NCI-H82 (cell line): ENCODE measurements around the gene LRRIQ1.
A peak's percentile ranks its signal among the peaks of the same experiment; 100 is the strongest.
"Not testable (repeated sequence)": the region's sequence is repeated elsewhere in the genome, so short reads cannot be mapped to it uniquely, and the experiment has no call there.

Source experiments
- DNase-seq: peaks from one replicate; lab custom pipeline; 2025; lab: John Stamatoyannopoulos, UW

LRRIQ1 gene

DNA sequence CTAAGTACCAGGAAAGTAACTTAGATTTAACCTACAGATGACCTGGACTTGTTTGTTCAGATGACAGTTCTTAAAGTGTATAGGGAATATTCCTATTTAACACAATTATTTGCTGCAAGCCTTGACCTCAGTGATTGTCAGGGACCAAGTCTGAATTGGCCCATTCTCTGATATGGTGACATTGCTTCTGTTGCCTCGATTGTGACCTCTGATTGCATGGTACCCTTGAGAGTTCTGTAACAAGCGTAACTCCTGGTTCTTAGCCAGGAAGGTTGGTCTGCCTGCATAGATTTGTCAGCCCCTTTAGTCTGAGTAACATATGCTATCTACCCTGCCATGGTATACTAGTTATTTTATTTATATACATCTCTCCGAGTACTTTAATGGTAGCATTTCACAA is 150.1 kb downstream of the LRRIQ1 start:
- DNase-seq, result peak; percentile 46

DNA sequence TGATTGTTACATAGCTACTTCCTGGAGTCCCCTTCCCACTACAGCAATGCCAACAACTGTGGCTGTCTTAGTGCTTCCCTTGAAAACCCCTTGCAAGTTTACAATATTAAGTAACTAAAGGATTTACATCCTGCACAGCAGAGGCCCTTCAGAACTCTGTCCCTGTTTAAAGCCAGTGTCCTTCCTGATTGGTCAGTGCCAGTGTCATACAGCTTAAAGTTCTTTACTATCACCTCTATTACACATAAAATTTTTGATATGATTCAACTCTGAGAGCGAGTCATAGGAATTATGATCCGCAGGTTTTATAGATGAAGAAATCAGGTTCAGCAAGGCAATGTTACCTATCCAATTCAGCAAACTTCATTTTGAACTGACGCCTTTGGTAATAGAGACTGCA is 152.5 kb downstream of the LRRIQ1 start:
- DNase-seq, result no peak

DNA sequence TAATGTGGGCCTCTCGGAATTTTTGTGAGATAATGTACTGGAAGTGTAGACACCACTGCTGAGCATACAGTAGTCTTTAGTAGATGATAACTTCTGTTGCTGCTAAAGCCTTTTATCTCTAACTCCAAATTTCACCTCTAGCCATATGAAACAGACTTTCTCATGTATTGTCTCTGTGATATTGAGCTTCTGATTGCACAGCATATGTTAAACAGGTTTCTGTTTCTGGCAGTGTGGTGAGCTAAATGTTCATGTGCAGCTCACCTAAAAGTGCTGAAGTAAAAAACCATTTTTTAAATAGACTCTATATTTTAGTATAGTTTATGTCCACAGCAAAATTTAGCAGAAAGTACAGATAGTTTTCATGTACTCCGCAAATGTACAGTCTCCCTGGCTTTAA is 154.6 kb downstream of the LRRIQ1 start:
- no peak for DNase-seq

DNA sequence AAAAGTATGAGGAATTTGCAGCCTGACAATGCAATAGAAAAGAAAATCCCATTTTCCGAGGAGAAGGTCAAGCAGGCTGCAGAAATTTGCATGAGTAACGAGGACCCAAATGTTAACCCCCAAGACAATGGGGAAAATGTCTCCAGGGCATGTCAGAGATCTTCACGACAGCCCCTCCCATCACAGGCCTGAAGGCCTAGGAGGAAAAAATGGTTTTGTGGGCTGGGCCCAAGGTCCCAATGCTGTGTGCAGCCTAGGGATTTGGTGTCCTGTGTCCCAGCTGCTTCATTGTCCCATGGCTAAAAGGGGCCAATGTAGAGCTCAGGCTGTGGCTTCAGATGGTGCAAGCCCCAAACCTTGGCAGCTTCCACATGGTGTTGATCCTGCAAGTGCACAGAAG is 167.7 kb downstream of the LRRIQ1 start:
- not testable (repeated sequence) for DNase-seq

DNA sequence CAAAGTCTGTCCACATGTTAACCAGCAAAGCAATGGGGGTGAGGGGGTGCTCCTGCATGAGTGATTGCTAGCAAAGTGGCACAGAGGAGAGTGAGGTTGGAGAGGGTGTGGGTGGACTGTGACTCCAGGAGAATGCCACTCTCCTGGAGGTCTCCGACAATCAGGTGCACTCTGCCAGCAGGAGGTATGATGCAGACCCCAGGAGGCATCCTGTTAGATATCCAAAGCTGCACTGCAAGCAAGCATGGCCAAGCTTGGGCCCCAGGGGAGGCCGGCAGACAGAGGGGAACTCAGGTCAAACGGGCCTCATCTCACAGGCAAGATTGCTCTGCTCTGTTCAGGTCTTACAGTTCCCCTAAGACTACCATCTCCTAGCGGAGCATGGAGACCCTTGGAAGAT is 170.4 kb downstream of the LRRIQ1 start:
- no peak for DNase-seq

DNA sequence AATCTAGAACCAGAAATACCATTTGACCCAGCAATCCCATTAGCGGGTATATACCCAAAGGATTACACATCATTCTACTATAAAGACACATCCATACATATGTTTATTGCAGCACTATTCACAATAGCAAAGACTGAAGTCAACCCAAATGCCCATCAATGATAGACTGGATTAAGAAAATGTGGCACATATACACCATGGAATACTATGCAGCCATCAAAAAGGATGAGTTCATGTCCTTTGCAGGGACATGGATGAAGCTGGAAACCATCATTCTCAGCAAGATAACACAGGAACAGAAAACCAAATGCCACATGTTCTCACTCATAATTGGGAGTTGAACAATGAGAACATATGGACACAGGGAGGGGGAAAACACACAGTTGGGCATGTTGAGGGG is 188.2 kb downstream of the LRRIQ1 start:
- not testable (repeated sequence) for DNase-seq

DNA sequence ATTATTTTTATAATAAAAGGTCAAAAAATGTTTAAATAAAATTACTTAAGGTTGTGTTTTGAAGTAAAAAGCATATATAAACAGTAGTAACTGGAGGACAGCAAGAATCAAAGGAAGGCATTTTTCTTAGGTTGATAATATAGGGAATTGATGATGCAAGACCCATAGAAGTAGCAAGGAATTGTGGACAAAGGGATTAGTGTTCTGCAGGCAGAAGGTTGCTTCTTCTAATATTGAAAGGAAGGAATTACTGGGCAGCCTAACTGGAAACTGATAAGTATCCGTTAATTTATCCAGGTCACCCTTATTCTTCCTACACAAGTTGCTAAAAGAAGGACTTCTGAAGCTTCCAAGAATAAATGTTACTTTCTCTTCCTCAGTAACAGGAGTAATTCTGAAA is 189.3 kb downstream of the LRRIQ1 start:
- DNase-seq, result no peak

DNA sequence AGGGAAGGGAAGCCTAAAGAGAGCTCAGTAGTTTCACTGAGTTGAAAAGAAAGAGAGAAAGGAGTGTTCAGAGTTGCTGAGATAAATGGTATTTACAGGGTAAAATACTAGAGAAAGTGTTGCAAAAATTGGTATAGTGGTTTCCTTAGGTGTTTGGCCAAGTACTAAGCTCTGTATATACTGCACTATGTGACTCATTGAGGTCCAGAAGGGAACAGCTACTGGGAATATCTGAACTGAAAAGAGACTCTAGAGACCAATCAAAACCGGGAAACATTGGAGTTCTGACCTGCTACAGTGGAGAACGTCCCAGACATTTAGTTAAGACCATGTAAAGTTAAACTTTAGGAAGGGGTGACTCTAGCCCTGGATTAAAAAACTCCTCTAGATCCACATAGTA is 201.2 kb downstream of the LRRIQ1 start:
- no peak for DNase-seq

DNA sequence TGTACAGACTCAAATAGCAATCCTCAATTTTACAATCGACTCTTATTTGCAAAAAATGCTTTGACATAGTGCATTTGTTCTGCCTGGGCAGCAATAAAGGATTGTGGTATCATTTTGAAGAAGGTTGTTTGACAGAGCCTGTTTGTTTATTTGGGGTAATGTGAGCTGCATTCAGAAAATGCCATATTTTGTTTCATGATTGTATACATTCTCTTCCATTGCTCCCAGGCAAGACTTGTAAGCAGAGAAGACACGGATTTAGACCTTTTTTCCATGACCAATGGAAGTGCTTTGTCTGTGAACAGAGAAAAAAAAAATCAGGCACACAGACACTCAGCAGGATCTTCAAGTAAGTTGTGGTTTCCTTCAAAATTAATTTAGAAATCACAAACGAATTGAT is 208.4 kb downstream of the LRRIQ1 start:
- DNase-seq, result no peak

DNA sequence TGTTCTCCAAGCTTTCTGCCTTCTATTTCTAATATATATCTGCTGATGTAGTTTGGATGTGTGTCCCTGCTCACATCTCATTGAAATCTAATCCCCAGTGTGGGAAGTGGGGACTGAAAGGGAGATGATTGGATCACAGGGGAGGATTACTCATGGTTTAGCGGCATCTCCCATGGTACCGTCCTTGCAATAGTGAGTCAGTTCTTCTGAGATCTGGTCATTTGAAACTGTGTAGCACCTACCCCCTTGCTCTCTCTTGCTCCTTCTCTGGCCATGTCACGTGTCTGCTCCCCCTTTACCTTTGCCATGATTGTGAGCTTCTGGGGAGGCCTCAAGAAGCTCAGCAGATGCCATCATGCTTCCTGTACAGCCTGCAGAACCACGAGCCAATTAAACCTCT is 217.7 kb downstream of the LRRIQ1 start:
- DNase-seq, result peak; percentile 67

DNA sequence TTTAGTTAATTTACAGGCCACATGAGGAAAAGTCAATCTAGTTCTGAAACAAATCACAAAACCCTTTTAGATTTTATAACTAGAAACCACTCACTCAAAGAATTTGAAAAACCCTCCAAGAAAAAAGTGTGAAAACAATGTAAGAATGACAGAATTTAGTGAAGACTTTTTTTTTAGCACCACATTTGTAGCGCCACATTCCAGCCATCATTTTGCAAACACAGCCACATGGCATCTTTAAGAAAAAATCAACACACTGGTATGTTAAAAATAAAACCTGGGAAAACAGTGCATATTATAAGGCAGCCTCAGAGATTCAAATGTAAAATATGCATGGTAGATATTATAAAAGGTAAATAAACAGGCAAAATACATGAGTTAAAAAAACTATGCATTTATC is 221.5 kb downstream of the LRRIQ1 start:
- DNase-seq, result no peak

DNA sequence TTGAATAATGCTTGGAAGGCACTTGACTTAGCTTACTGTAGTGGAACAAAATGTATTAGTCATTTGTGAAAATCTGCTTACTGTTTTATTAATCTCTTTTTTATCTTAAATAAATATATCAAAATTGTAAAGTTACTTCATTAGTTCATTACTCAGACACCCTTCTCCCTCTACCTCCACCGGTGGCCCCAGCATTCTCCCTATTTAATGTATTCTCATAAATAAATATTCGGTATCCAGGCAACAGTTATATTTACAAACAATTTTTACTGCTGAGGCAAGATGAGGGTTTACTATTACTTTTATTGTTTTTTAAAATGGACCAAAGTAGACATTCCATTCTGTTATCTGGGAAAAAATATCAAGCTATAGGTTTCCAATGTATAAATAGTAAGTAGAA is 224.3 kb downstream of the LRRIQ1 start:
- DNase-seq, result no peak

DNA sequence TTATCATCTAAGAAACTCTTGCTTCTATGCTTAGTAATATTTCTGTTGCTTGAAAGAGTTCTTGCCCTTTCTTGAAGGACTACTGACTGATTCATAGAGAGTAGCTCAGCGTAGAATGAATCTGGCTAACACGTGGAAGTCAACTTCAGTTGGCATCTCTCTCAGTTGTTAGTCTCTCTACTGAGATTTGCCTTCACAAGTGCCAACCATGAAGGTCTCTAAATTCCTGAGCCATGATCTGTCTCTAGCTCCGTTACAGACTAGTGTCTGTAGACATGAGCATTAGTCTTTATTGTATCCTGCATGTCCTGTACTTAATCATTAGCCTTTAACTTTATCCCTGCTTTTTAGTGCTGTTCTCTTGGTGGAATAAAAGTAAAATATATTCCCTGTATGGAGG is 224.7 kb downstream of the LRRIQ1 start:
- no peak for DNase-seq

DNA sequence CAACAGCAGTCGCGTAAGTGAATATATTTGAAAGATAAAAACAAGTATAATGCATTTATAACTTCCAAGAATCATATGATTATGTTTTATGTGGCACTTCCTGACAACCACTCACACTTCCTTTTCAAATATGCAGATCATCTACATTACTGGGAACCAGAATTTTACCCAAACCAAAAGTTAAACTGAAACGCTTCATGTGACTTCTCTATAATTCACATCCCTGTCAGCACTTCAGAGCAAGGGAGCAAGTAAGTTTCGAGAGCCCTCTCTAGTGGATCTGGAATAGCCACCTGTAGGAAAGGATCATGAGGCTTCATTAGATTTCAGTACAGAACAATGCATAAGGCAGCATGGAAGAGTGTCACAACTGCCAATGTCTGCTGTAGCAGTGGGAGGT is 230.2 kb downstream of the LRRIQ1 start:
- DNase-seq, result no peak

DNA sequence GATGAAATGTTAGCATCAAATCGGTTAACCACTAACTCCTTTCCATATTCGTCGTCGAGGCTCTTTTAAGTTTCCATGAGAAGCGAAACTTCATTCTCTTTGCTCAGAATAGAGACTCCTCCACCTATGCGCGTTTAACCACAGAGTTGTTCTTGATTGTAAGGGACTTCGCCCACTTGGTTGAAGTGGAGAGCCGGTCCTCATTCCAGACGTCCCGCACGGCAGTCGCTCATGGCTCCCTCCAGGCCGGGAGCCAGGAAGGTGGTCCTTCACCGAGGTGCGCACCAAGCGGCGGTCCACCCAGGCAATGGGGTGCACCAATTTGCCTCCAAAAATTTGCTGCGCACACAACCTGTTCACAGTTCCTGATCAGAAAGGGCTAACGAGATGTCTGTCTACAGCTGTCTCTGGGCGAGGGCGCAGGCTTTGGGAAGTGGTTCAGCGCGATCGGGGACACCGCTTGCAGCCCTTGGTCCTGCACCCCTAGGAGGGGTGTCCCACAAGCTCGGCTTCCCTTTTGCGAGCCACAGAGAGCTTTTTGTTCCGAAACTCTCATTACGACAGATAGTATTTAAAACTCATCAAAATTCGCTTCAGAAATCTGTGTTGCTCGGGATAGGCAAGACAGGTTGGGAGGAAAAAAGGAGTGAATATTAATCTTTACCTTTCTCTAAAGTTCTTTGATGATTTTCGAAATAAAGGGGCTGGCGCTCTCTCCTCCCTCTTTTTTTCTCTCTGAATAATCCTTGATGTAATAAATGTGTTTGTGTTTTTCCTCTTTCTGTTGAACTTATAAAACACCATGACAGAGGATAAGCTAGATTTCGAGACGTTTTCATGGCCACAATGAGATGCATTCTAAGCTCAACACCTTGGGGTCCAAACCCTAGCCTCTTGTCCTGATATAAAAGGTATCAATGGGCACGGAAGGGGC is 237.5 kb downstream of the LRRIQ1 start:
- no peak for DNase-seq

DNA sequence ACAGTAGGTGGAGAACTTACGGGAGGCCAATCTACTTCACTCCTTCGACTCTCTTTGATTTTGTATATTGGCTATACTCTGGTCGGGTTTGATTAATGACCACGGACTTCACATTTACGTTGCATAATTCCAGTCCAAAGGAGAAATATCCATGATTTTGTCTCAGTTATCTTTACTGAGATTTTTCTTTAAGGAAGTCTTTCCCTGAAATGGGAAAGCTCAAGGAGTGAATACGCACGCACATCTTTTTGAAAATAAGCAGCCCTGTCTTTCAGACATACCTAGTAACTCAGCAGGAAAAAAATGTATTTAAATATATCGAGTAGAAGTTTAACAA is 238.1 kb downstream of the LRRIQ1 start:
- no peak for DNase-seq

DNA sequence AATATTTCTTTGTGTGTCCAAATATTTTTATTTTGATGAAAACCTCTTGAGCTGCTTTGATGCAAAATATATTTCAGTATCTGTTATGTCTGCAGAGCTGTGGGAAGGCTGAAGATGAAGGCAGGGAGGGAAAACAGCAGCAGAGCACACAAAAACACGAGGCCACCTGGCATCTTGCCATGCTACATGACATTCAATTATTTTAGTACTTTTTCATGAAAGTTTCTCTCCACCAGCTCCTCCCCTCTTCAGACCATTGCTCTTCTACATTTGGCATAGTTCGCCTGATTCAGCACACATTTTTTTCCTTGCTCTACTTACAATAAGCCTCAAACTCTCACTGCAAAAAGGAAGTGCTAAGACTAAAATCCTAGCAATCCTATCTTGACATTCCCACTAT is 239.2 kb downstream of the LRRIQ1 start:
- no peak for DNase-seq

DNA sequence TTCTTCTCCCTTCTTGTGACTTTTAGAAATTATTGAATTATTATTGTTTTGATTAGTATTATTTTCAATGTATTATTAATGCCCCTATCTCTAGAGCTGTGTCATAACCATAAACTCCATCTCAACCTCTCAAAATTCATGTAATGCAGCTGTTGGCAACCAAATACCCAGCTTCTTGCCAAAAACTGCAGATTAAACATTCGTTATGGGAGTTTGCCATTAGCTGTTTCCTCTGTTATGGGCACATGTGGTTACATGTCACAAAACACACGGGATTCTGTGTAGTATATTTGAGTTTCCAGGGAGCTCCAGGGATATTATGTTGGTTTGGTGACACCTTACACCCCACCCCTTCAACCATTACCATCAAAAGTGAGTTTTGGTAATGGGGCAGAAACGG is 241.0 kb downstream of the LRRIQ1 start:
- no peak for DNase-seq

DNA sequence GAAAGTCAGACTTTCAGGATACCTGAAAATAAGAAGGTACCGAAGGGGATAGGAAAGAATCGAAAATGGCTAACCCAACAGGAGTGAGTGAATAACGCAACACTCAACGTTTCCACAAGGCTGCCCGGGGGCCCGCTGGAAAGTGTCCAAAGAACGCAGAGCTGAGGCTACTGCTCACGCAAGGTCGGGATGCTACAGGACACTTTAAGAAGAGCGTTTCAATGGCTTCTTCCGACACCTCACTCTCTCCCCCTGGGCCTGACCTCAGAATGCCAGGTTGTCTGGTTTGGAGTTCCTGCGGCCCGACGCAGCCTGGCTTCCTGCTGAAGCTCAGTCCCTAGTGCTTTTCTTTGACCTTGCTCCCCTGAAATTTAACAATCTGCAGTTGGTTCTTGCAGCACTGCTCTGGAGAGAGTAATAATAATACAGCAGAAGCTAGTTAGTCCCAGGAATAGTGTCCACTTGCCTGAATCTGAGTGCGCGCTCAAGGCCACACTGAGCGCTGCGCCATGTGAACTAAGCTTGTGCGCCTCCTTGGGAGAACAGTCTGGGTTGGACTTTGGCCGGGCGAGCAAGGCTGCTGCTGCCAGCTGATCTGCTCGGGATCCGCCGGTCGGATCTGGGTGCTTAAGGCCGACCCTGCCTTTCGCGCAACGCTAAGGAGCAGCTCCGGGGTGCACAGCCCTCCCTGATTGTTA is 241.9 kb downstream of the LRRIQ1 start:
- no peak for DNase-seq

DNA sequence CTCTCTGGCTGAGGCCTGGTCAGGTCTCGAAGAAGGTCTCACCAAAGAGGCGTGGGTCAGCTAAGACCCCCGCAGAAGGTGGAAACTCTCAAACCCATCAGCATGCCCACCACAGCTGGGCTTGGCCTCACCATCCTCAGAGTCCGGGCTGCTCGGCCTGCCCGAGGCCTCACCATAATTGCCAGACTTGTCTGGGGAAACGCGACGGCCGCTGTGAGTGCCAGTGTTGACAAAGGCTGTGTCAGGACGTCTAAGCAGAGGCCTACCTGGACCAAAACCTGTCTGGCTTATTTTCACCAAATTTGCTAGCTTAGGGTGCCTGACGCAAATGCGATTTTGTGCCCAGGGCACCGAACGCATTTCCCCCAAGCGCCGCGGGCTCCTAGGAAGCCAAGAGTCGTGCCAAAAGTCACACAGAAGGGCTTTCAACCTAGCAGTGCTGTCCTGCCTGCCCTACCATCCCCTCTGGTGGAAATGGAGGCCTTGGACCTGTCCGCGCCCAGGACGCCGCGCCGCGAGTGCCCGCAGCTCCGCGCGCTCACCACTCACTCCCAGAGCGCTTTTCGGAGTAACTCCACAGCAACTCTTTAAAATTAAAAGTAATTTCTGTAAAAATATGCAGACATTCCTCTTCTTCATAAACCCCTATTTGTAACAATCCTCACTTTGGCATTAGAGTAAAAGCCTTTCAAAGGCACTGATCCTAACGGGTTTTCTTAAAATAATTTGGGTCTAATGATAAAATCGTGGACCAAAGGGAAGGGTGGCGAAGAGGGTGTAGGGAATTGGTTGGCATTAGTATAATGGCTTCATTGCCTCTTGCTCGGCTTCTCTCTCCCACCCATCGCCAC is 242.7 kb downstream of the LRRIQ1 start:
- no peak for DNase-seq

DNA sequence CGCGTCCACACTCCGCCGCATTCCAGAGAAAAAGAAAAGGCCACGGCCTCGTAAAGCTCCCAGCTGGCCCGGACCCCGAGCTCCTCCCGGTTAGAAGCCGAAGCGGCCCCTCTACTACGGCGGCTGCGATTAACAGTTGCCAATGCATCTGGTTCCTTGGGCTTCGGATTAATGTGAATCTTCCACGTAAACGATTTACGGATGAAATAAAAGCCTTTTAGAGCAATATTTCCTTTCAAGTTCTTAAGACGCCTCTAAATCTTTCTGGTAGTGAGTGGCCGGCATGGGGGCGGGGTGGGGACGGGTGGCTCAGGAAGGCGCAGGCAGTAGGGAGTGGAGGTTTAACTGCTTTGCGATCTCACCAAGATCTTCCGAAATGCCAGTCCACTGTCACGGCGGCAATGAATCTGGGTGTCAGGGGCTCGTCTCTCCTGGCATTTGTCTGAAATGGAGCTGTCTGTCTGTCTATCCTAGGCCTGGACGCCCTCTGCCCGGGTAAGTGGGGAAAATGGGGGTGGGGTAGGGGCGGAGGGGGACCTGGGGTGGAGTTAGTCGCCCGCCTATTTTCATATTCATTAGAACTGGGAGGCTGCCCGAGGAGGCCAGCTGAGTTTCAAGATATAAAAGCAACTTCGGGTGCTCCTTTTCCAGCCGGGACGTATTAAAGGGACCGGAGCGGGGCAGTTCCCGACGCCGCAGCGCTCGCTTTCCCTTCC is 243.5 kb downstream of the LRRIQ1 start:
- DNase-seq, result peak; percentile 81
